Measurements from ENCODE around the gene DBNDD2.

DNA sequence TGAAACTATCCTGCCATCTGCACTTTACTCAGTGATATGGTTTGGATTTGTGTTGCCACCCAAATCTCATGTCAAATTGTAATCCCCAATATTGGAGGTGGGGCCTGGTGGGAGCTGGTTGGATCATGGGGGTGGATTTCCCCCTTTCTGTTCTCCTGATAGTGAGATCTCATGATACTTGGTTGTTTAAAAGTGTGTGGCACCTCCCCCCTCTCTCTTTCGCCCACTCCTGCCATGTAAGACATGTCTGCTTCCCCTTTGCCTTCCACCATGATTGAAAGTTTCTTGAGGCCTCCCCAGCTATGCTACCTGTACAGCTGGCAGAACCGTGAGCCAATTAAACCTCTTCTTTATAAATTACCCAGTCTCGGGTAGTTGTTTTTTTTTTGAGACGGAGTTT, 25.9 kb downstream of the DBNDD2 start:
- no peak for TF ChIP-seq CTCF (IDR thresholded peaks at IDR 0.05; ENCODE audit: low read depth, low read length, poor library complexity, severe bottlenecking)
- no peak for TF ChIP-seq EZH2phosphoT487 (IDR thresholded peaks at IDR 0.05; ENCODE audit: borderline replicate concordance, low read length)

Data from DOHH2 (cell line).